GM19035 (cell line): ENCODE measurements around the gene C12orf75.
A peak's percentile ranks its signal among the peaks of the same experiment; 100 is the strongest.
"Not testable (repeated sequence)": the region's sequence is repeated elsewhere in the genome, so short reads cannot be mapped to it uniquely, and the experiment has no call there.

Experiments used
- ATAC-seq: cut with Tn5 transposase; IDR thresholded peaks from one replicate; pipeline ENCODE4 v1.9.1; 2021; ENCODE audit not compliant: unreplicated experiment

C12orf75 gene

DNA sequence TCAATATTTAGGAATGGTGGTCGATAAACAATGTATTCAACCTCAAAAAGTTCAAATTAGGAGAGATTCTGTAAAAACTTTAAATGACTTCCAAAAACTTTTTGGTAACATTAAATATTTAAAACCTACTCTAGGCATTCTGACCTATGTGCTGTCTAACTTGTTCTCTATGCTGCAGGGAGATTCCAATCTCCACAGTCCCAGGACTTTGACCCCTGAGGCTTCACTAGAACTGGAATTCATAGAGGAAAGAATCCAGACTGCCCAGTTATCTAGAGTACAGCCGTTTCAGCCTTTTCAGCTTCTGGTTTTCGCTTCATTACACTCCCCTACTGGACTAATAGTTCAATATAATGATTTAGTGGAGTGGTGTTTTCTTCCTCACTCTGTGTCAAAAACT is 21.1 kb upstream of the C12orf75 start:
- not testable (repeated sequence) for ATAC-seq

DNA sequence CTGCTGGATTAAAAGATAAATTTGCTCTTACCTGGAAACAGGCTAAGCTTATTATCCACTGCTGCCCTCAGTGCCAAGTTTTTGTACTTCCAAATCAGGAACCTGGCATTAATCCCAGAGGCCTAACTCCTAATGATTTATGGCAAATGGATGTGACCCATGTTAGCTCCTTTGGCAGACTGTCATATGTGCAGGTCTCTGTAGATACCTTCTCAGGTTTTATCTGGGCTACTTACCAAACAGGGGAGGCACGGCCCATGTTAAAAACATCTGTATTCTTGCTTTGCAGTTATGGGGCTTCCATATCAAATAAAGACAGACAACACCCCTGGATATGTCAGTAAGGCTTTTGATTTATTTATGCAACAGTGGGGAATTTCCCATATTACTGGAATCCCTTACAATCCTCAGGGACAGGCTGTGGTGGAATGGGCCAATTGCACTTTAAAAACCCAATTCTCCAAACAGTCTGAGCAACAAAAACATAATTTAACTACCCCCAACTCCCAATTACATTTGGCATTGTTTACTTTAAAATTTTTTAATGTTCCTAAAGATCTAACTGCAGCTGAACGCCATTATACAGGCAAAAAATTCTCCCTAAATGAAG is 19.9 kb upstream of the C12orf75 start:
- not testable (repeated sequence) for ATAC-seq

GRCh38 chr12:105311936-105312335 is 18.6 kb upstream of the C12orf75 start:
- not testable (repeated sequence) for ATAC-seq

DNA sequence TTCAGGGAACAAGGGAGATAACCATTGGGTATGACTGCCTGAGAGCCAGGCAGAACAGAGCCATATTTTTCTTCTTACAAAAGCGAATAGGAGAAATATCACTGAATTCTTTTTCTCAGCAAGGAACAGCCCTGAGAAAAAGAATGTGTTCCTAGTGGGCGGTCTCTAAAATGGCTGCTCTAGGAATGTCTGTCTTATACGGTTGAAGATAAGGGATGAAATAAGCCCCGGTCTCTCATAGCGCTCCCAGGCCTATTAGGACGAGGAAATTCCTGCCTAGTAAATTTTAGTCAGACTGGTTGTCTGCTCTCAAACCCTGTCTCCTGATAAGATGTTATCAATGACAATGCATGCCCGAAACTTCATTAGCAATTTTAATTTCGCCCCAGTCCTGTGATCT is 16.7 kb upstream of the C12orf75 start:
- ATAC-seq, result not testable (repeated sequence)

DNA sequence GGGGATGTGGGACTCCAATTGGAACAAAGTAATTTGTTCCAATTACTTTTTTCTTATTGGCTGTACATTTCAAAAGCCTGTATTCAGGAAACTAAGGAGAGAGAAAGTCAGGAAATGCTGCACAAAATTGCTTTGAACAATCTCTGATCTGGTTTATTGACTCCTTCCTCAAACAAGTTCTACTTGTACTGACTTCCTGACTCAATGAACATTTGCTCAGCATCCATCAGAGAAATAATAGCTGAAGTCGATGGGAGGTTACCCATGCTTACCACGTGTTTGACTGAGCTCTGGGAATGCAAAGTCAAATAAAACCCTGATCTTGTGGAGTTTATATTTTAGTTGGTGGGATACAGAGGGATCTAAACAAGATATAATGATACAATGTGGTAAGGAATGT is 15.4 kb upstream of the C12orf75 start:
- ATAC-seq, result no peak

DNA sequence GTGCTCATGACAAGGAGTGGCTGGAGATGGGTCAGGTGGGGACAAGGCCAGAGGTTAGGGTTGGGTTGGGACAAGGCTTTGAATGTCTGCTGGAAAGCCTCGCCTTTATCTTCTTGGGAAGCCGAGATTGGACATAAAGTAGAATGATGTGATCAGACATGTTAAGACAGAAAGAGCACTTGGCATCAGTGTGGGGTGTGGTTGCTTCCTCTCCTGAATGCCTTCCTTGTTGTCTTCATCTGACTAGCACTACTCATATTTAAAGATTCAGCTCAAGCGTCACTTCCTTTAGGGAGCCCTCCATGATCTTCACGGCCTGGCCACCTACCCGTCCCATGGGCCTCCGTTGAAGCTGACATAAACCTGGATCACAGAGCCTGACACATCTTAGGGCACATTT is 14.8 kb upstream of the C12orf75 start:
- no peak for ATAC-seq

- ATAC-seq, result no peak
These were observed 13.3 kb upstream of the C12orf75 start for GRCh38 chr12:105316931-105317852.

- ATAC-seq, result no peak
These were observed 12.4 kb upstream of the C12orf75 start for GRCh38 chr12:105317942-105318621.

DNA sequence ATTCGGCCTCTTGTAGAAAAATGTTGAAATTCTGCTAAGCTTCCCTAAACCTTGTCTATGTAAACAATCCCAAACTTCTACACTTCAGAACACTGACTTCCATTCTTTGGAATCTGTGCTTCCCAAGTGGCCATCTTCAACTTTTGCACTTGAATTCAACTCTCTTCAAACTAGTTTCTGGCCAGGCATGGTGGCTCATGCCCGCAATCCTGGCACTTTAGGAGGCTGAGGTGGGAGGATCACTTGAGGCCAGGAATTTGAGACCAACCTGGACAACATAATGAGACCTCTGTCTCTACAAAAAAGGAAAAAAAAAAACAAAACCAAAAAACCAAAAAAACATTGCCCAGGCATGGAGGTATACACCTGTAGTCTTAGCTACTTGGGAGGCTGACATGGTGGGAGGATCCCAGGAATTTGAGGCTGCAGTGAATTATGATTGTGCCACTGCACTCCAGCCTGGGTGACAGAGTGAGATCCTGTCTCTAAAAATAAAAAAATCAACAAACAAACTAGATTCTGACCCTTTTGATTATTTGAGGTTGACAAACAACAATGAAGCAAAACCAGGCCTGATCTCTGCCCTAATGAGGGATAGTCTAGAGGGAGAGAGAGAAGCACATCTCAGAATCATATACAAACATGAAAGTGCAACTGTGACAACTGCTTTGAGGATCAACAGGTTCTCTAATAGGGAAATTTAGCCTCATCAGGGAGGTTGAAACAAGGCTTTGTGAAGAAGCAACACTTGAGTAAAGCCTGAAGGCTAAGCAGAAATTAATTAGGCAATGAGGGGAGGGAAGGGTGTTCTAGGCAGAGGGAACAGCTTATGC is 11.6 kb upstream of the C12orf75 start:
- no peak for ATAC-seq

DNA sequence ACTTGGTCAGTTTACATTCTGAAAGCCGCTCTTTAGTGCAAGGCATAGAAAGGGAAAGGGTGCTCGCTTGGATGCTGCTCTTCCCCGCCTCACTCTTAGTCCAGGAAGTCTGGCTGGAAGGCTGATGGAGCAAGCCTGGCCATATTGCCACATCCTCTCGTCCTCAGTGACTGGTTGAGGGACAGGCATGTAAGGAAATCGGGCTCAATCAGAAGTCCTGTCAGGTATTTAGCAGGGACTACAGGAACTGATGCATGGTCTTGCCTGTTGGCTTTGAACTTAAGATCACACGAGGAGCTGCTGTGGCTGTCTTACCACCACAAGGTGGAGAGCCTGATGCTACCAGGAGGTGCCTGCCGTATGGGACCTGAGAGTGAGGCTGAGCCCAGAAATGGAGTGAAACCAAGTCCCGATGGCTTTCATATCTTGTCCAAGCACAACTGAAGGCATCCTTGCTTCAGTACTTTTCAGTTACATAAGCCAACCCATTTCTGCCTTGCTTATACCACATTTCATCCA is 10.7 kb upstream of the C12orf75 start:
- no peak for ATAC-seq

DNA sequence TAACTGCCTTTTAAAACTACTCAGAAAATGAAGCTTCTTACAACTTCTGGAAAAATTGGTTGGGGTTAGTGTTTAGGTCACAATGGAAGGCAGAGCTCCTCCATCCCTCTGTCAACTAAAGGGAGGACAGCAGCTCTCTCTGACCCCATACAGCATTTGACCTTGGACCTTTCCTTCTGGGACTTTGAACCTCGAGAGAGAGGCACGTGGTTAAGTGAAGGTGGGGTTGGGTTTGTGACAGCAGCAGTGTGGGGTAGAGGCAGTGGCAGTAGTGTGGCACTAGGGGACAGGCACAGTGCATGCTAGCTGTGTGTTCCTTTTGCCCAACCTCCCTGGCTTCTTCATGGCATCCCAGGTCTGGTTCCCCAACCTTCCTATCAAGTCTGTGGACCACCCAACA is 9.4 kb upstream of the C12orf75 start:
- ATAC-seq, result no peak

- no peak for ATAC-seq
These were observed 8.4 kb upstream of the C12orf75 start for GRCh38 chr12:105322070-105322469.

DNA sequence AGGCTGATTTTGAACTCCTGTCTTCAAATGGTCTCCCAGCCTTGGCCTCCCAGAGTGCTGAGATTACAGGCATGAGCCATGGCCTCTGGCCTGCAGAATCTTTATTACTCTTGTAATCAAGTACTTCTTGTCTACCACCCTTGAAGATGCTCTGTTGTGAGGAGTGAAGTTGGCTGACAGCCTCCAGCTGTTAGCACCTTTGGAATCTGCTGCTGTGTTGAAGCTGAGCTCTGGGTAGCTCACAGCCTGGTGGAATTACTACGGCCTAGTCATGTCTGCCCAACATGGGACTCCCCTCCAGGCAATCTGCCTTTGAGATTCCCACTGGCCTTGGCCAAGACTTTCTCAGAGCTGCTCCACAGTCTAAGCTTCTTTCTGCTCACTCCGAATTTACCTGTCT is 5.8 kb upstream of the C12orf75 start:
- no peak for ATAC-seq

GRCh38 chr12:105325117-105325516 is 5.4 kb upstream of the C12orf75 start:
- ATAC-seq, result no peak

DNA sequence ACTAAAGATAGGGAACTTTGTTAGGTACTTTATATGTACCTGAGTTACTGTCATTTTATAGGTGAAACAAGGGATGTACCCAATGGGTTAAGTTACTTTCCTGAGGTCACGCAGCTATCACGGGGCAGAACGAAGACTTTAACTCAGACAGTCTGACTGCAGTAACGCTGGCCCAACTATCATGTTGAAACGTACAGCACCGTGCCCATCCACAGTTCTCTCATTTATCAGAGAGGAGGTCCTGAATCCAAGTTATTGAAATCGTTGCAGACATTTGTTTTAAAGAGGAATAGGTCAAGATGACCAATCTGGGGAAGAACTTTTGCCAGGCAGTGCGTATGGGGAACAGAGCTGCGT is 587 bp upstream of the C12orf75 start:
- peak; percentile 5 for ATAC-seq

DNA sequence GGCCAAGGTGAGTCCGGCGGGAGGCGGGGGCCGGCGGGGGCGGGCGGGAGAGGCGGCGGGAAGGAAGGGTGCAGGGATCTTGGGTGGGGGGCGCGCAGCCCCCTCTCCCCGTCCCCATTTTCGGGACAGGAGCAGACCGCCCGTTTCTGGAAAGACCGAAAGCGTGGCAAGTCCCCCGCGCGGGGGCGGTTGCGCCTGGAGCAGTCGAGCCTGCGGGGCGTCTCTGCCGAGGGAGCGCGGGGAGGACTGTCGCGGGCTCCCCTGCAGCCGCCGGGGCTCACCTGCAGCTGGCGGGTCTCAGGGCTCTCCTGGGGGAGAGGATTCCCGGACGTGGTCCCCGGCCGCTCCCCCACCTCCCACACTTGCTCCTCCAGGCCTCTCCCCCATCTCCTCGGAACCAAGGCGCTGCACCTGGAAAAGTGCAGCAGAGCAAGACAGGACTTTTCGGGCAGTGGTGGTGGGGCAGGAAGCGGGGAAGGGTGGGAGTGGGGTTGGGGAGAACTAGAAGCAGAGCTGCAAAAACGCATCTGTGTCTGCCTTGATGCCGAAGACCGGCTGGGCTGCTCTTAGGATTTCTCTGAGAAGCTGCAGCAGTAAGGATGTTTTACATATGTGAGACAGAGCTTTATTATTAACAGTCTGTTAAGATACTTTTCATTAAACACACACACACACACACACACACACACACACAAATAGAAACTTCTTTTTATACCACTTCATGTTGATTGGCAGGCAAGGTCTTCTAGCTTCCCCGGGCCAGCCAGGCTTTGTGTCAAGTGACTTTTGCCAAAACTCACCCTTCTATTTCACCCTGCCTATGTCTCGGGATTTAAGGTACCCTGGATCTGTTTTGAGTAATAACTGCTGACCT is 677 bp downstream of the C12orf75 start:
- ATAC-seq, result peak; percentile 11

GRCh38 chr12:105331805-105332251 is 1.3 kb downstream of the C12orf75 start:
- no peak for ATAC-seq

GRCh38 chr12:105332286-105332685 is 1.8 kb downstream of the C12orf75 start:
- ATAC-seq, result not testable (repeated sequence)

- ATAC-seq, result no peak
These were observed 2.4 kb downstream of the C12orf75 start for GRCh38 chr12:105332925-105333324.

DNA sequence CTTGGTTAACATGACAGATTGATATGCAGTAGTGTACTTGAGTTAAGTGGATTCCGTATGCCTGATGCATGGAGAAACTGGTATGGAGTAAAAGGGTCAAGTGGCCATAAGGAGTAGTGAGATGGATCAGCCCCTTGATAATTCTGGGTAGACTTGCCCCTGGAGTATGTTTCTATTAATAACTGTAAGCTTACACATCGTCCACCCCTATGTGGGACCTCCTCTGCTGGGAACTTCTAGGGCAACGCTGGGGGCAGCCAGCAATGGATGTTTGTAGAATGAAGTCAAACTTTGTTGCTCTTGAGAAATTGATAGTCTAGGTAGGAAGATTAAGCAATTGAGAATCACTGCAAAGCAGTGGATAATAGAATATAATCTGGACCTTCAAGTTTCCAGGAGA is 3.5 kb downstream of the C12orf75 start:
- no peak for ATAC-seq
